BJ (cell line): ENCODE data around the gene IGSF11. TPM values are rescaled to one million over a fixed set of nuclear protein-coding genes. Genes with fewer than 3 reads are reported as not detected.

Experiments
- CTCF ChIA-PET: fragments of 350-600 bp; formaldehyde crosslinking; extraction: SDS; loops from one replicate; lab custom pipeline; 2021; ENCODE audit warnings: antibody characterized with exemption, inconsistent platforms; lab: Yijun Ruan, JAX
- POLR2A ChIA-PET: fragments of 300-600 bp; sonication (Branson Sonifier 250); formaldehyde crosslinking; extraction: SDS; loops from one replicate; lab custom pipeline; 2021; ENCODE audit warnings: antibody characterized with exemption; lab: Charles Lee
- DNase-seq: peaks from one replicate; pipeline ENCODE4 v3.0.0-alpha.2; 2011; ENCODE audit warnings: low read depth
- H3K27me3 ChIP-seq: 2 replicates; pipeline ENCODE4 v1.6.0; 2011; ENCODE audit warnings: low read length; ENCODE audit not compliant: control insufficient read depth, insufficient read depth
- H3K36me3 ChIP-seq: 2 replicates; pipeline ENCODE4 v1.5.1; 2011; ENCODE audit warnings: low read length; ENCODE audit not compliant: control insufficient read depth, insufficient read depth
- H3K4me3 ChIP-seq: 2 replicates; pipeline ENCODE4 v1.5.1; 2011; ENCODE audit warnings: low read depth, mild to moderate bottlenecking, control low read depth, low read length
- polyA plus RNA-seq: library from polyadenylated mRNA; depleted of rRNA; stranded (reverse); fragments of >200 nt; gene quantifications from 2 replicates; pipeline ENCODE4 v1.2.3, GENCODE V29; 2011
- TF ChIP-seq, protein P1 (sequence below): IDR thresholded peaks from 2 replicates; pipeline ENCODE4 v1.5.1; 2011; ENCODE audit warnings: low read depth, mild to moderate bottlenecking, control low read depth, inconsistent platforms, low read length, moderate library complexity; ENCODE audit not compliant: insufficient read depth

The IGSF11 gene
- polyA plus RNA-seq, 1 experiment, result 0.20 TPM

DNA sequence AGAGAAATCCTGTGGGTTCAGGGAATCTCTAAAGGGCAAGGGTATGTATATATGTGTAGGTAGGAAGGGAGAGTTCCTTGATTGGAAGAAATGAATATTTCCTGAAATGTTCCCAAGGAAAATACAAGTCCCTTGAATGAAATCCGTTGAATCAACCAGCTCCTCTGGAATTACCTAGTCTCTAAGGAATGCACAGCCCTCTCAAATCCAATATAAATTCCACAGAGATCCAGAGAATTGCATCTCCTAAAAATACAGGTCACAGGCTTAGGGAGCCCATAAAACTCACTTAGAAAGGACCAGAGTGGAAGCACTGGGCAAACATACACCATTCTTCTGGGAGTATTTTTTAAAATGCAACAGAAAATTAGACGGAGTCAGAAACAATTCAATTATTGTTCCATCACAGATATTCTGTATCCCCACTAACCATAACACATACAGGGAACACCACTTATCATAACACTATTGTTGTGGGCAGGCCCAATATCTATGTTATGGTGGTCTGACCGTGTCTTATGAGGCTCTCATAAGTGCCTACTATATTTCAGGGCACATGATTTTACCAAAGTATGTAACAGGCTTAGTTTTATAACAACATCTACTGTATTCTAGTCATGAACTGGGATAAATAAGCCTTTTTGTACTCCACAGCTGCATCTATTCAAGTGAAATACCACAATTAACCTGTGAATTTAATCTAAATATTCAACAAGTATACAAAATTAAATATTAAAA, 43.7 kb downstream of the IGSF11 start:
- H3K36me3 ChIP-seq, result no peaks in the 10 kb centered on the region
- CTCF ChIA-PET, result no interaction called here
- no peak for DNase-seq
- TF ChIP-seq, protein P1, sequence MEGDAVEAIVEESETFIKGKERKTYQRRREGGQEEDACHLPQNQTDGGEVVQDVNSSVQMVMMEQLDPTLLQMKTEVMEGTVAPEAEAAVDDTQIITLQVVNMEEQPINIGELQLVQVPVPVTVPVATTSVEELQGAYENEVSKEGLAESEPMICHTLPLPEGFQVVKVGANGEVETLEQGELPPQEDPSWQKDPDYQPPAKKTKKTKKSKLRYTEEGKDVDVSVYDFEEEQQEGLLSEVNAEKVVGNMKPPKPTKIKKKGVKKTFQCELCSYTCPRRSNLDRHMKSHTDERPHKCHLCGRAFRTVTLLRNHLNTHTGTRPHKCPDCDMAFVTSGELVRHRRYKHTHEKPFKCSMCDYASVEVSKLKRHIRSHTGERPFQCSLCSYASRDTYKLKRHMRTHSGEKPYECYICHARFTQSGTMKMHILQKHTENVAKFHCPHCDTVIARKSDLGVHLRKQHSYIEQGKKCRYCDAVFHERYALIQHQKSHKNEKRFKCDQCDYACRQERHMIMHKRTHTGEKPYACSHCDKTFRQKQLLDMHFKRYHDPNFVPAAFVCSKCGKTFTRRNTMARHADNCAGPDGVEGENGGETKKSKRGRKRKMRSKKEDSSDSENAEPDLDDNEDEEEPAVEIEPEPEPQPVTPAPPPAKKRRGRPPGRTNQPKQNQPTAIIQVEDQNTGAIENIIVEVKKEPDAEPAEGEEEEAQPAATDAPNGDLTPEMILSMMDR, result no peak
- POLR2A ChIA-PET, result no interaction called here
- no peaks in the 10 kb centered on the region for H3K27me3 ChIP-seq
- no peak overlapping the region for H3K4me3 ChIP-seq

DNA sequence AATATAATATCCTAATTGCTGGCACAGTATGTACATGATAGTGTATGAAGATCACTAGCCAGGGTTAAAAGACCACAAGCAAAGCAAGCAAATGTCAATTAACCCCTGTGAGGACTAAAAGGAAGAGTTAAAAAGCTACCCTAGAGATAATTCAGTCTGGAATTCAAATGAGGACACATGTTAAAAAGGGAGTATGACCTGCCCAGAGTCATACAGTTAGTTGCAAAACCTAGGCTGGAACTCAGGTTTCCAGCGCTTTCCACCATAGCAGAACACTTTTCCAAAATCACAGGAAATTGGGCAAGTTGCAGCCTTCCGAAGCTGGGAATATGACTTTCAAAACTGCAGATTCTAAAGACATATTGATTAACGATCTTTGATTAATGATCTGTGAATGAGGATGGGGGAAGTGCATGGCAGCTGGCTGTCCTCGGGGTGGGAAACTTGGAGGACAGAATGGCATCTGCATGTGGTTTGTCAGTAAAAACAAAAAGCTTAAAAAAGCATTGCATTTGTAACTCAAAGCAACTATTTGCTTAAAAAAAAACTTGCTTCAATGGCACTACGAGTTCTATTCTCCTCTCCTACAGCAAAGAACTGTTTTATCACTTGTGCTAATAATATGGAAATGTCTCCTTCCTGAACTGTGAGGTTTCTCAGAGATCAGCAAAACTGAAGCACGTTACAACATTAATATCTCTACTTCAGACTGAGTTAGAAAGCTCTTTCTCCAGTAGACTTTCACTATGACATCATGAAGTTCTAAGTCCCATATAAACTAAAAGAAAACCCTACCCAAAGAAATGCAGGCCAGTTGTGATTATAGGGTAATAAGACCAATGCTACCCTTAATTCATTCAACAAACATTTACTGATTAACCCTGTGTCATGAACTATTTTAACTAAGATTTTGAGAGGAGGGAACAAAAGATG, 46.2 kb downstream of the IGSF11 start:
- DNase-seq, result no peak
- TF ChIP-seq, protein P1, result no peak
- Histone ChIP-seq H3K4me3 (no peak overlapping the region), H3K36me3 (no peaks in the 10 kb centered on the region), H3K27me3 (no peaks in the 10 kb centered on the region)
- ChIA-PET CTCF (no interaction called here), POLR2A (no interaction called here)

DNA sequence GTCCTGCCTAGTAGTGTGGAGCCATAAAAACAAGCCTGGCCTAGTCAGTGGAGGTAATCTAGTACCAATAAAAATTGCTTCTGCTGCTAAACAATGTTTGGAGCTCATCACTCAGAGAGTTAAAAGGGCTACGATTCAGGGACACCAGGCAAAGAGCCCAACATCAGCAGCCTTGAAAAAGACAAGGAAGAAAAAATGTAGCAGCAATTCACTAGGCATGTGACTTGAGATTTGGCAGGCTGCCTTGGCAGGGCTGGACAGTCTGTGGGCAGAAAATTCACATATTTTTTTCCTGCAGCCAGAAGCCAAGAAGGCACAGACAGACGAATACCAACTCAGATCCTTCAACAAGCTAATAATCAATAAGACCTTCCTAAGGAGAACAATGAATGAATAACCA, 47.2 kb downstream of the IGSF11 start:
- CTCF ChIA-PET, result interaction anchor here (1.3 kb wide), 1 partner anchor 47 kb away, joined by 4 read pairs; the partner anchor contains the start of gene IGSF11

DNA sequence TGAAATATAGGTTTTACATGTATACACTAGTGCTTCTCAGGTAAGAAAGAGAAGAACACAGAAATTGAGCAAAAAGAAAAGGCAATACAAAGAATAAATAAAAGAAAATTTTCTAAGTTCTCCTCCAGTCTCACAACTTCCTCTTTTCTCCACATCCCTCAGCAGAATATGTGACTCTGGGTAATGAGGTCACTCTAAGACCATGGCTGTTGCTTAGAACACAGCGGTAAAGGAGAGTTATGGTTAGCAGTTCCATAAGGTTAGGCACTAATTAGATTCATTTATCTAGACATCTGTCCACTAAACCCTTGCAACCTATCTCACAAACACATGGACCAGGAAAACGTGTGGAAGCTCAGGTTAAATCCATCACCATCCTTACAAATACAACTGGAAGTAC, 47.9 kb downstream of the IGSF11 start:
- CTCF ChIA-PET, result interaction anchor here (1.3 kb wide), 1 partner anchor 47 kb away, joined by 4 read pairs; the partner anchor contains the start of gene IGSF11
- DNase-seq, result no peak
- Histone ChIP-seq H3K36me3 (no peaks in the 10 kb centered on the region), H3K4me3 (no peak overlapping the region), H3K27me3 (no peaks in the 10 kb centered on the region)
- TF ChIP-seq, protein P1, result no peak
- POLR2A ChIA-PET, result no interaction called here

More for the DNA sequence above, 47.2 kb downstream of the IGSF11 start:
- POLR2A ChIA-PET, result no interaction called here
- DNase-seq, result no peak
- TF ChIP-seq, protein P1, result no peak
- Histone ChIP-seq H3K27me3 (no peaks in the 10 kb centered on the region), H3K36me3 (no peaks in the 10 kb centered on the region), H3K4me3 (no peak overlapping the region)

DNA sequence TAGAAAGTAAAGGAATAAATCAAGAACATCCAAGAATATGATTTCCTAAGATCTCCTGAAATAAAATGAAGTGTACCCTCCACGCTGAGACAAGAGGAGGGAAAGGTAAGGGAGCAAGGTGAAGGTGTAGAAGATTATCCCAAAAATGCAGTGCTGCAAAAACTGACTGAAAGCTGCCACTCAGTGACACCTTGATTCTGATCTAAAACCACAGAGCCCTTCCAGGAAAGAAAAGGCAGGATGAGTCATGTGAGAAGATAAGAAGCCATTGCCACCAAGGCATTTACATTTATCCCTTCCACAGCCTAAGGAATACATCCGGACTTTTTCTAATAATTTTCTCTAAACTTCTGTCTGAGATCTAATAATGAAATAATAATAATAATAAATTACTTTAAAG, 49.9 kb downstream of the IGSF11 start:
- ChIA-PET POLR2A (no interaction called here), CTCF (no interaction called here)
- no peak for DNase-seq
- TF ChIP-seq, protein P1, result no peak
- Histone ChIP-seq H3K36me3 (no peaks in the 10 kb centered on the region), H3K27me3 (no peaks in the 10 kb centered on the region), H3K4me3 (no peak overlapping the region)
